GM23338 (cell line): ENCODE measurements around the gene SNRPB2.

Source experiments
- EZH2 ChIP-seq: fragments of 200-600 bp; sonication (generic); IDR thresholded peaks from one replicate; pipeline ENCODE4 v1.8.0; 2017; ENCODE audit warnings: antibody characterized with exemption, mild to moderate bottlenecking, low read depth; ENCODE audit not compliant: unreplicated experiment
- EZH2phosphoT487 ChIP-seq: fragments of 200-600 bp; sonication (generic); IDR thresholded peaks from one replicate; pipeline ENCODE4 v1.8.1; 2018; ENCODE audit warnings: antibody characterized with exemption; ENCODE audit not compliant: unreplicated experiment
- JUNB ChIP-seq: IDR thresholded peaks from one replicate; pipeline ENCODE4 v1.6.1; 2016; ENCODE audit warnings: antibody characterized with exemption; ENCODE audit not compliant: unreplicated experiment
- NANOG ChIP-seq: IDR thresholded peaks from 2 replicates; pipeline ENCODE4 v1.6.1; 2016; ENCODE audit warnings: antibody characterized with exemption, borderline replicate concordance
- POLR2AphosphoS5 ChIP-seq: IDR thresholded peaks from 2 replicates; pipeline ENCODE4 v1.6.1; 2016; ENCODE audit warnings: antibody characterized with exemption, low read depth
- ZNF331 ChIP-seq: fragments of 250-450 bp; sonication (Bioruptor Pico); IDR thresholded peaks from 2 replicates; pipeline ENCODE4 v1.5.0; 2020; ENCODE audit warnings: low read depth, mild to moderate bottlenecking, moderate library complexity
- TF ChIP-seq, protein P1 (sequence below), 2 experiments: fragments of 200-600 bp in 1 of 2; sonication (generic) in 1 of 2; conservative IDR thresholded peaks; 2 replicates each; pipeline versions ENCODE4 v1.5.1 to v1.6.1; 2016 to 2017; ENCODE audit warnings: antibody characterized with exemption in 2 of 2, low read depth in 2 of 2, mild to moderate bottlenecking in 2 of 2, moderate library complexity in 1 of 2
- TF ChIP-seq, protein P2 (sequence below): IDR thresholded peaks from one replicate; pipeline ENCODE4 v1.6.1; 2018; ENCODE audit warnings: antibody characterized with exemption; ENCODE audit not compliant: unreplicated experiment

DNA sequence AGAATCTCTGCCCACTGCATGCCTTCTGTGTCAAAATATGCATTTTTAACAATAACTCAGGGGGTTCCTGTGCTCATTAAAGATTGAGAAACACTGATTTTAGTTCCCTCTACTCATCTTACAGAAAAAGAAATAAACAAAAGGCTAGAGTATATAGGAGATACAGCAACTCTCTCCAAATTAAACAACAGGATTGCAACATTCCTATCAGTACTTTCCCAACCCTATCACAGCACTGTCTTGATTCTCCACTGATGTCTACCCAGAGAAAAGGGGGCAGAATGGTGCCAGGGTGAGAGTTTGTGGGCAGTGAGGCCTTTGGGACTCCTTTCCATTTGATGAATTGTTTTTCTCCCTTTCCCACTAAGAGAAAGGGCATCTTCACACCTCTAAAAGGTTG is 23.1 kb downstream of the SNRPB2 start:
- TF ChIP-seq ZNF331 (no peak), EZH2 (no peak), POLR2AphosphoS5 (no peak), EZH2phosphoT487 (no peak), JUNB (no peak), NANOG (no peak)
- TF ChIP-seq, protein P1, sequence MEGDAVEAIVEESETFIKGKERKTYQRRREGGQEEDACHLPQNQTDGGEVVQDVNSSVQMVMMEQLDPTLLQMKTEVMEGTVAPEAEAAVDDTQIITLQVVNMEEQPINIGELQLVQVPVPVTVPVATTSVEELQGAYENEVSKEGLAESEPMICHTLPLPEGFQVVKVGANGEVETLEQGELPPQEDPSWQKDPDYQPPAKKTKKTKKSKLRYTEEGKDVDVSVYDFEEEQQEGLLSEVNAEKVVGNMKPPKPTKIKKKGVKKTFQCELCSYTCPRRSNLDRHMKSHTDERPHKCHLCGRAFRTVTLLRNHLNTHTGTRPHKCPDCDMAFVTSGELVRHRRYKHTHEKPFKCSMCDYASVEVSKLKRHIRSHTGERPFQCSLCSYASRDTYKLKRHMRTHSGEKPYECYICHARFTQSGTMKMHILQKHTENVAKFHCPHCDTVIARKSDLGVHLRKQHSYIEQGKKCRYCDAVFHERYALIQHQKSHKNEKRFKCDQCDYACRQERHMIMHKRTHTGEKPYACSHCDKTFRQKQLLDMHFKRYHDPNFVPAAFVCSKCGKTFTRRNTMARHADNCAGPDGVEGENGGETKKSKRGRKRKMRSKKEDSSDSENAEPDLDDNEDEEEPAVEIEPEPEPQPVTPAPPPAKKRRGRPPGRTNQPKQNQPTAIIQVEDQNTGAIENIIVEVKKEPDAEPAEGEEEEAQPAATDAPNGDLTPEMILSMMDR (conservative IDR thresholded peaks at IDR 0.05; ENCODE audit: low read depth in 2 of 2), result no peak
- TF ChIP-seq, protein P2, sequence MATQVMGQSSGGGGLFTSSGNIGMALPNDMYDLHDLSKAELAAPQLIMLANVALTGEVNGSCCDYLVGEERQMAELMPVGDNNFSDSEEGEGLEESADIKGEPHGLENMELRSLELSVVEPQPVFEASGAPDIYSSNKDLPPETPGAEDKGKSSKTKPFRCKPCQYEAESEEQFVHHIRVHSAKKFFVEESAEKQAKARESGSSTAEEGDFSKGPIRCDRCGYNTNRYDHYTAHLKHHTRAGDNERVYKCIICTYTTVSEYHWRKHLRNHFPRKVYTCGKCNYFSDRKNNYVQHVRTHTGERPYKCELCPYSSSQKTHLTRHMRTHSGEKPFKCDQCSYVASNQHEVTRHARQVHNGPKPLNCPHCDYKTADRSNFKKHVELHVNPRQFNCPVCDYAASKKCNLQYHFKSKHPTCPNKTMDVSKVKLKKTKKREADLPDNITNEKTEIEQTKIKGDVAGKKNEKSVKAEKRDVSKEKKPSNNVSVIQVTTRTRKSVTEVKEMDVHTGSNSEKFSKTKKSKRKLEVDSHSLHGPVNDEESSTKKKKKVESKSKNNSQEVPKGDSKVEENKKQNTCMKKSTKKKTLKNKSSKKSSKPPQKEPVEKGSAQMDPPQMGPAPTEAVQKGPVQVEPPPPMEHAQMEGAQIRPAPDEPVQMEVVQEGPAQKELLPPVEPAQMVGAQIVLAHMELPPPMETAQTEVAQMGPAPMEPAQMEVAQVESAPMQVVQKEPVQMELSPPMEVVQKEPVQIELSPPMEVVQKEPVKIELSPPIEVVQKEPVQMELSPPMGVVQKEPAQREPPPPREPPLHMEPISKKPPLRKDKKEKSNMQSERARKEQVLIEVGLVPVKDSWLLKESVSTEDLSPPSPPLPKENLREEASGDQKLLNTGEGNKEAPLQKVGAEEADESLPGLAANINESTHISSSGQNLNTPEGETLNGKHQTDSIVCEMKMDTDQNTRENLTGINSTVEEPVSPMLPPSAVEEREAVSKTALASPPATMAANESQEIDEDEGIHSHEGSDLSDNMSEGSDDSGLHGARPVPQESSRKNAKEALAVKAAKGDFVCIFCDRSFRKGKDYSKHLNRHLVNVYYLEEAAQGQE, result no peak
